Forelimb muscle (tissue), 1 donor: ENCODE measurements around the gene PAMR1. TPM values are rescaled to one million over a fixed set of nuclear protein-coding genes. Genes with fewer than 3 reads are reported as not detected.
"Not testable (repeated sequence)": the region's sequence is repeated elsewhere in the genome, so short reads cannot be mapped to it uniquely, and the experiment has no call there.

ENCODE experiments used
- DNase-seq: peaks from one replicate; pipeline ENCODE4 v3.0.0-alpha.2; 2013; ENCODE audit warnings: low read depth
- polyA plus RNA-seq: library from polyadenylated mRNA; unstranded; fragments of 120-200 nt; gene quantifications from one replicate; pipeline ENCODE4 v1.2.1, GENCODE V29; 2013; ENCODE audit not compliant: insufficient read length

Gene PAMR1
- polyA plus RNA-seq, 1 donor = 12.1 TPM

- no peak for DNase-seq
Measured at GRCh38 chr11:35543481-35543880, 18.1 kb upstream of the PAMR1 start.

DNA sequence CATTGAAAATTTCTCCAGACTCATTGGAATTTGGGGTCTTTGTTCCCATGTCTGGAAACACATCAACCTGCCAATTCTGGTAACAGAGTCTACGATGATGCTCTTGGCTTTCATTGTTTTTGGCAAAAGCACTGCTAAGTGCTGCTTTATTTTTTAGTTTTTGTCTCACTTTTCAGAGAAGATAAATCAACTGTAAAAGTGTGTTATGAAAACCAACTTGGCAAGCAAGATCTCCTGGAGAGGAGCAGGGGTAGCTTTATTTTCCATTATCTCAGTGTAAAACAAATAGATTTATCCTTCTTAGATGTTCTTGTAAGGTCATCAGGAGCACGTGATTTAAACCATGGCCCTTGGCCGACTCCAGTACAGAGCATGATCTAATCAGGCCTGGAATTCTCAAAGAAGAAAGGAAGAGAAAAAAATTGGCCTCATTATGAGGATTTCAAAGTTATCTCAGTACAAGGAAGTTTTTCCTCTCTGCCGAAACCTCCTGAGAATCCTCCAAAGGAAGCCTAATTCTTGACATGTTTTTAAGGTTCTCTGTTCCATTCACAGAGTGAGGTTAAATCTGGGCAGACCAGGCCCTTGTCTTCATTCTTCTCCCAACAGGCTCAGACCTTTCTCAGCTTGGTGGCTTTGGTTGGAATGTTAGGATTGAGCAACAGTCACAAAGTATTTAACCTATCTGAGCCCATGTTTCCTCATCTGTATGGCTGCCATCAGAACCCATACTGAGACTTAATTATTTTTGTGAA lies 16.4 kb upstream of the PAMR1 start:
- peak; percentile 90 for DNase-seq

- DNase-seq = no peak
Measured at GRCh38 chr11:35540526-35540925, 15.1 kb upstream of the PAMR1 start.

GRCh38 chr11:35539781-35540281 lies 14.4 kb upstream of the PAMR1 start:
- no peak for DNase-seq

DNA sequence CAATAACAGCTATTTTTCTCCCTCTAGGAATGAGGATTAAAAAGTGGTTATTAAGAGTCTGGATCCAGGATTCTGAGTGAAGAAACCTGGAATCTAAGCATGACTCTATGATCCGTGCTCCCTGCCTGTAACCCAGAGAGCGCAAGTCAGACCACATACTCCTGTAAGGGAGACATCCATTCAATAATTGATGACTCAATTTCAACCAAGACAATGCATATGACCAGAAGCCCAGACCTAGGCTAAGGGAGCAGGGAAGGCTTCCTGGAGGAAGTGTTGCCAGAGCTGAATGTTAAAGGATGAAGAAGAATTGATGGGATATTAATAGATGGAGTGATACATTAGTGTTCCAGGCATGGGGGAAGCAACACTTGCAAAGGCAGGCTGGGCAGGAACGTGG lies 13.8 kb upstream of the PAMR1 start:
- DNase-seq = no peak

- no peak for DNase-seq
Measured at GRCh38 chr11:35536470-35536869, 11.1 kb upstream of the PAMR1 start.

DNA sequence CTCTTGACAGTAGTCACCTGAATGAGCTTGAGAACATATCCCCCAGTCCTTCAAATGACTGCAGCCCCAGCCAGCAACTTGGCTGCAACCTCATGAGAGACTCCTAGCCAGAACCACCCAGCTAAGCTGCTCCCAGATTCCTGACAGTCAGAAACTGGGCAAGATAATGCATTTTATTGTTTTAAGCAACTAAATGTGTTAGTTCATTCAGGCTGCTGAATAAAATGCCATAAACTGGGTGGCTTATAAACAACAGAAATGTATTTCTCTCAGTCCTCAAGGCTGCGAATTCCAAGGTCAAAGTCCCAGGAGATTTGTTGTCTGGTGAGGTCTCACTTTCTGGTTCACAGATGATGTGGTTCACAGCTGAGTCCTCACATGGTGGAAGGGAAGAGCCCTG lies 5.8 kb upstream of the PAMR1 start:
- no peak for DNase-seq

DNA sequence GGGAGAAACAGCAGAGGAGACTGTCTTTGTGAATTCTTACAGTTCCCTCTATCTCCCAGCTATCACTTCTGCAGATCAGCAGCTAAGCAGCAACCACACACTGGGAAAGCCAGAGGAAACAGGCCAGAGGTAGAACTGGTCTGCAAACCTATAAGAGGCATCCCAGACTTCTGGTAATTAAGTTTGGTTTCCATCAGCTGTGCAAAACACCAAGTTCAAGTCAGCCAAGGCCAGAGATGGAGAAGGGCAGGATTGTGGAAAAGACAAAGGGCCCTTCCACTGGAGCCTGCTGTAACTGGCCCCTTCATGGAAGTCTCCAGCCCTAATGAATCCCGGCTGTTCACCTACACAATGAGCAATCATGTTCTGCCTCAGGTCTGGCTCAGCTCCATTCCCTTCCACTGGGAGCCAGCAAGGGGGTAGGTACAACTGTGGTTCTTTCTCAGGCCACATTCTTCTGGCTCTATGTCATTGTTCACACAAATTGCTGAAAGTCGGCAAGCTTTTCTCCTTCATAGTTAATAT lies 4.6 kb upstream of the PAMR1 start:
- DNase-seq = no peak

DNA sequence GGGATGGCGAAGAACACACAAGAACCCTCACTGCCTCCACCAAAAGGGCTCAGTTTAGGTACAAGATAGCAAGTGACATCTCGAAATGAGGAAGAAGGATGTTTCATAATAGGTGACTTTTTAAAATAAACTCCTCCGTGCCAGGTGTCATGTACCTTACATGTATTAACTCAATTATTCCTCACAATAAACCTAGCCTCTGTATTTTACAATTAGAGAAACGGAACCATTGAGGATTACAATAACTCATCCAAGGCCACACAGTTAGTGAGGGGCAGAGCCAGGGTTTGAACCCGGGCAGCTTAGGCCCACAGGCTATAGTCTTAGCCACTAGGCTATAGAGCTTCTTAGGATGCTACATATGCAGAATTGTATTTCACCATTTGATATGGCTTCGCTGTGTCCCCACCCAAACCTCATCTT lies 965 bp upstream of the PAMR1 start:
- no peak for DNase-seq

DNA sequence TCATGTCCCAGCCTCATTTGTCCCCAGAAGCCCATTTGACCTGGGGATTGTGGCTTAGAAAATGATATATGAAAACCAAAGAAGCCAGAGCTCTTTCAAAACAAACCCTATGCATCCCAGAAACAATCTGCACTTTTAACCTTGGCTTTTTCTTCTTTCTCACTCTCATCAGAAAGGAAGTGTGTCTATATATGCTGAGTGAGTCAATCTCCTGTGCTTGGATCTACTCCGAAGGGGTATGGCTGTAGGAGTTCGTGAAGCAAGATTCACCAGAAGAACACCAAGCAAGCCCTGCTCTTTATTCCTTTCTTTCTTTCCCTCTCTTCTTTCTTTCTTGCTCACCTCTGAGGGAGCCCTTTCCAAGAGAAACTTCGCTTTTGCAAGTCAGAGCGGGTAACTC lies 636 bp downstream of the PAMR1 start:
- no peak for DNase-seq

- DNase-seq = no peak
Measured at GRCh38 chr11:35523861-35524260, 1.6 kb downstream of the PAMR1 start.

DNA sequence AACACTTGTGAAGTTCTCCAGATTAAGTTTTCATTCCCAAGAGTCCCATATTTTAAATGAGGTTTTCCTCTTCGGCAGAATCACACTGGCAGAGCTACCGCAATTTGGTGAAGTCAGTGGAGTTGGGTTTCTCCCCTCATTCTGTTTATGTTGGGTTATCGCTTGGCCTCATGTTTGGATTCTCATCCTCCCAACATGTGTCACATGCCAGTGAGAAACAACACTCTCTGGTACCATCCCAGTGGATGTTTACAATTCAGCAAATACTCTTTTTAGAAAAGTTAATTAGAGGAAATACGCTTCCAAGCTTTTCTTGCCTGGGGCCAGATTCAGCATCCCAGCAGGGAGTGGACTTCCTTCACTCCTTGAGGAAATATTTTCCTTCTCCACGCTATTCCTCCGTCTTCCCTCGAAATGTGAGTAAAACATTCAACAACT lies 2.1 kb downstream of the PAMR1 start:
- DNase-seq = no peak

DNA sequence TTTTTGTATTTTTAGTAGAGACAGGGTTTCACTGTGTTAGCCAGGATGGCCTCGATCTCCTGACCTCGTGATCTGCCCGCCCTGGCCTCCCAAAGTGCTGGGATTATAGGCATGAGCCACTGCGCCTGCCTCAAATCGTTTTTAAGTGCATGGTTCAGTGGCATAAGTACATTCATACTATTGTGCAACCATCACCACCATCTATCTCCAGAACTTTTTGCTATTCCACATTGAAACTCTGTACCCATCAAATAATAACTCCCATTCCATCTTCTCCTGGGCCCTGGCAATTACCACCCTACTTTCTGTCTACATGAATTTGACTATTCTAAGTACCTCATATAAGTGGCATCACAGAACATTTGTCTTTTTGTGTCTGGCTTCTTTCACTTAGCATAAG lies 3.3 kb downstream of the PAMR1 start:
- not testable (repeated sequence) for DNase-seq

DNA sequence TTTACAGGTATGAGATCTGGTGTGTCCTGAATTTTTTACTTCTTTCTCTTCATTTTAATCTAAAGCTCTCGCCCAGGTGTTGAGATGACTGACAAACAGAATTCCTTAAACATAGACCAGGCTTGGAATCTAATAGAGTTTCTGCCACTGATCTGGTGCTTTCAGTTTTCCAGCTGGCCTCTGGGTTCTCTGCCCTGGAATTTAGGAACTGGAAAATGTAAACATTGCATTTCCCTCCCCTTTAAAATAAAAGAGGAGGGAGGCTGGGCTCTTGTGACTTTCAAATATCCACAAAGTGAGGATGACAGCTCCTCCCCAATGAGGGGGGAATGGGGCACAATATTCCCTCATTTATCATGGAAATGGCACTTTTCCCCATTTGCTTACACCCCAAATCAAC lies 5.0 kb downstream of the PAMR1 start:
- no peak for DNase-seq

- DNase-seq = no peak
Measured at GRCh38 chr11:35518766-35519165, 6.7 kb downstream of the PAMR1 start.

- DNase-seq = no peak
Measured at GRCh38 chr11:35517481-35517880, 7.9 kb downstream of the PAMR1 start.

- no peak for DNase-seq
Measured at GRCh38 chr11:35516403-35516802, 9.0 kb downstream of the PAMR1 start.

DNA sequence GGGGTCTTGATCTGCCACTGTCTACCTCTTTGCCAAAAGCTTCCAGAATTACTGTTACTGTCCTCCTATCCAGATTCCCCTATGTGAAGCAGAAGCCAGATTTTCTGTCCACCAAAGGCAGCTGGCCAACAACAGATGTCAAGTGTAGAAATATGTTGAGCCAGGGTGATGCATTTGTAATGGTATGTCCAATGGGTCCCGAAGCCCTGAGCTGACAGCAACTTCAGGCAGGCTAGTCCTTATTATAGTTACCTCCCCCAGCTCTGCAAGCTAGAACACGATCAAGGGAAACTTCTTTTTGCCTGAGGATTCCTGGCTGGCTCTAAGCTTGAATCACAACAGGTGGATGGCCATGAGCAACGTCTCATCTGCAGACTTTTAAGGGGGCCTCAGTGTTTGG lies 10.2 kb downstream of the PAMR1 start:
- no peak for DNase-seq

GRCh38 chr11:35514481-35514880 lies 10.9 kb downstream of the PAMR1 start:
- DNase-seq = no peak

DNA sequence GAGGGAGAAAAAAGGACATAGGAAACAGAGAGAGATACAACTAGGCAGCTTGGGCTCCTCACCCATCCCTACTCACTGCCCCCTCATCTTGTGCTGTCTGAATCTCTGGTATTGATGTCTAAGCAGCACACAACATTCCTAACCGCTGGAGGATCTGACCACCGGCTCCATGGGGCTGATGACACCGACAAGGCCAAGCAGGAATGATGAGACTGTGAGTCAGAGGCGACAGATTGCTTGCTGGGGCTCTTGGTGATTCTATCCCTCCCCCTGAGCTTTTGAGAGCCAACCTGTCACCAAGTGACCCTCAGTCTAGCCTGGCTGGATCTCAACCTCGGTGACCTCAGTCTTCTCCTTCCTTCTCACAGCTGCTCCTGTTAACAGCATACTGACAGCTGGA lies 13.8 kb downstream of the PAMR1 start:
- no peak for DNase-seq

DNA sequence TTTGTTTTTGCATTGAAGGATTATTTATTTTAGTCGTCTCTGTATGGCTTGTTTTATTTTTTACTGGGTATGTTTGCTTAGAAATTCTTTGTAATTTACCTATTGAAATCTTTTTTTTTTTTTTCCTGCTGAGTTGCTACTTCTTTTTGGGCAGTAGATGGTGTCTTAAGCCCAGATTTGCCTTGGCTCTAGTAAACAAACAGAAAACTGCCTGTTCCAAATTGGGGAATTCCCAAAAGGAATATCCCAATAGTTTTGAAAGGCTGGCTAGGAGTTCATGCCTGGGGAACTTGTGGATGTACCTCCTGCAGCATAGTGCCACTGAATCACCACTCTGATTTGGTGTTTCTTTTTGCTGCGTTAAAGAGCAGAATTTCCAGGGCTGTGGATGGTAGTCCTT lies 17.7 kb downstream of the PAMR1 start:
- no peak for DNase-seq

DNA sequence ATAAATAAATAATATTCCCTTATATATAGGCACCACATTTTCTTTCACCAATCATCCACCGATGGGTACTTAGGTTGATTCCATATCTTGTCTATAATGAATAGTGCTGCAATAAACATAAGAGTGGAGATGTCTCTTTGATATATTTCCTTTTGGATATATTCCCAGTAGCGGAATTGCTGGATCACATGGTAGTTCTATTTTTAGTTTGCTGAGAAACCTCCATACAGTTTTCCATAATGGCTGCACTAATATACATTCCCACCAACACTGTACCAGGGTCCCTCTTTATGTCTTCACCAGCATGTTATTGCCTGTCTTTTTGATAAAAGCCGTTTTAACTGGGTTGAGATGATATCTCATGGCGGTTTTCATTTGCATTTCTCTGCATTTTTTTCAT lies 23.6 kb downstream of the PAMR1 start:
- no peak for DNase-seq

- no peak for DNase-seq
Measured at GRCh38 chr11:35500744-35501143, 24.7 kb downstream of the PAMR1 start.

- DNase-seq = no peak
Measured at GRCh38 chr11:35496416-35496815, 29.0 kb downstream of the PAMR1 start.
